HG03097 (cell line): ENCODE data around the gene IFT81.
"Not testable (repeated sequence)": the region's sequence is repeated elsewhere in the genome, so short reads cannot be mapped to it uniquely, and the experiment has no call there.

Source experiments
- ATAC-seq: cut with Tn5 transposase; IDR thresholded peaks from one replicate; pipeline ENCODE4 v1.9.1; 2021; ENCODE audit not compliant: unreplicated experiment, low FRiP score

The IFT81 gene

GRCh38 chr12:110107369-110108281 is 16.5 kb upstream of the IFT81 start:
- ATAC-seq, result no peak

GRCh38 chr12:110108309-110109036 is 15.7 kb upstream of the IFT81 start:
- no peak for ATAC-seq

GRCh38 chr12:110109037-110109836 is 14.9 kb upstream of the IFT81 start:
- no peak for ATAC-seq

GRCh38 chr12:110109837-110110535 is 14.2 kb upstream of the IFT81 start:
- ATAC-seq, result no peak

GRCh38 chr12:110111476-110112334 is 12.5 kb upstream of the IFT81 start:
- no peak for ATAC-seq

GRCh38 chr12:110112335-110112660 is 11.9 kb upstream of the IFT81 start:
- ATAC-seq, result no peak

- no peak for ATAC-seq
These were observed 9.6 kb upstream of the IFT81 start for GRCh38 chr12:110114528-110114937.

GRCh38 chr12:110115675-110116074 is 8.5 kb upstream of the IFT81 start:
- ATAC-seq, result no peak

GRCh38 chr12:110116623-110117022 is 7.5 kb upstream of the IFT81 start:
- ATAC-seq, result no peak

- ATAC-seq, result not testable (repeated sequence)
These were observed 6.9 kb upstream of the IFT81 start for GRCh38 chr12:110117210-110117609.

- no peak for ATAC-seq
These were observed 6.0 kb upstream of the IFT81 start for GRCh38 chr12:110117956-110118685.

GRCh38 chr12:110122929-110123328 is 1.2 kb upstream of the IFT81 start:
- ATAC-seq, result no peak

- ATAC-seq, result no peak
These were observed 263 bp upstream of the IFT81 start for GRCh38 chr12:110123919-110124268.

GRCh38 chr12:110126557-110126956 is 2.4 kb downstream of the IFT81 start:
- ATAC-seq, result no peak

- no peak for ATAC-seq
These were observed 10.7 kb downstream of the IFT81 start for GRCh38 chr12:110134691-110135411.

GRCh38 chr12:110135806-110136205 is 11.6 kb downstream of the IFT81 start:
- no peak for ATAC-seq

- ATAC-seq, result no peak
These were observed 13.6 kb downstream of the IFT81 start for GRCh38 chr12:110137786-110138185.

GRCh38 chr12:110141389-110141788 is 17.2 kb downstream of the IFT81 start:
- ATAC-seq, result no peak
